ENCODE data around the gene MXRA7.

DNA sequence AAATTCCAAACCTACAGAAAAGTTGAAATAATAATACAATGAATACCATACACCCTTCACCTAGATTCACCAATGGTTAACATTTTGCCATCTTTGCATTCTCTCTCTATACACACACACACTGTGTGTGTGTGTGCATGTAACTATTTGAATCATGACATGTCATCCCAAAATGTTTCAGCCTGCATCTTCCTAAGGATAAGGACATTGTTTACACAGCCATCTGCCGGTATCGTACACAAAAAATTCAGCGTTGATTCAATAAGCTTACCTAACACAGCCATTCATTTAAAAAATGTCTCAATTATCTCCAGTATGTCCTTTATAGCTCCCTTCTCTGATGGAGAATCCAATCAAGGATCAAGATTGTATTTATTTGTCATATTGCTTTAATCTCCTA lies 3.9 kb downstream of the MXRA7 start:
- TF ChIP-seq, protein P1, sequence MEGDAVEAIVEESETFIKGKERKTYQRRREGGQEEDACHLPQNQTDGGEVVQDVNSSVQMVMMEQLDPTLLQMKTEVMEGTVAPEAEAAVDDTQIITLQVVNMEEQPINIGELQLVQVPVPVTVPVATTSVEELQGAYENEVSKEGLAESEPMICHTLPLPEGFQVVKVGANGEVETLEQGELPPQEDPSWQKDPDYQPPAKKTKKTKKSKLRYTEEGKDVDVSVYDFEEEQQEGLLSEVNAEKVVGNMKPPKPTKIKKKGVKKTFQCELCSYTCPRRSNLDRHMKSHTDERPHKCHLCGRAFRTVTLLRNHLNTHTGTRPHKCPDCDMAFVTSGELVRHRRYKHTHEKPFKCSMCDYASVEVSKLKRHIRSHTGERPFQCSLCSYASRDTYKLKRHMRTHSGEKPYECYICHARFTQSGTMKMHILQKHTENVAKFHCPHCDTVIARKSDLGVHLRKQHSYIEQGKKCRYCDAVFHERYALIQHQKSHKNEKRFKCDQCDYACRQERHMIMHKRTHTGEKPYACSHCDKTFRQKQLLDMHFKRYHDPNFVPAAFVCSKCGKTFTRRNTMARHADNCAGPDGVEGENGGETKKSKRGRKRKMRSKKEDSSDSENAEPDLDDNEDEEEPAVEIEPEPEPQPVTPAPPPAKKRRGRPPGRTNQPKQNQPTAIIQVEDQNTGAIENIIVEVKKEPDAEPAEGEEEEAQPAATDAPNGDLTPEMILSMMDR (IDR thresholded peaks at IDR 0.05): no peak
- no peak for TF ChIP-seq POLR2A (IDR thresholded peaks at IDR 0.05)
